DMS153 treated with DMSO at 0.1 percent for 48 hours (cell line): ENCODE results near the gene PRCP.
A peak's percentile ranks its signal among the peaks of the same experiment; 100 is the strongest.

ENCODE experiments used
- DNase-seq: peaks from one replicate; lab custom pipeline; 2025; ENCODE audit not compliant: unreplicated experiment; lab: John Stamatoyannopoulos, UW

Gene PRCP

GRCh38 chr11:82832983-82833382 lies 67.2 kb downstream of the PRCP start:
- DNase-seq, result no peak

GRCh38 chr11:82831364-82831763 lies 68.9 kb downstream of the PRCP start:
- DNase-seq, result no peak

GRCh38 chr11:82830746-82831145 lies 69.5 kb downstream of the PRCP start:
- no peak for DNase-seq

GRCh38 chr11:82829101-82829500 lies 71.1 kb downstream of the PRCP start:
- DNase-seq, result no peak

- no peak for DNase-seq
Observed at GRCh38 chr11:82828472-82828871, 71.8 kb downstream of the PRCP start.

- DNase-seq, result no peak
Observed at GRCh38 chr11:82826526-82826925, 73.7 kb downstream of the PRCP start.

GRCh38 chr11:82823647-82824619 lies 76.3 kb downstream of the PRCP start:
- DNase-seq, result peak; percentile 74

- DNase-seq, result peak; percentile 61
Observed at GRCh38 chr11:82818409-82819043, 81.7 kb downstream of the PRCP start.

- DNase-seq, result no peak
Observed at GRCh38 chr11:82815406-82815805, 84.8 kb downstream of the PRCP start.

GRCh38 chr11:82814379-82814778 lies 85.9 kb downstream of the PRCP start:
- DNase-seq, result no peak

GRCh38 chr11:82811369-82811768 lies 88.9 kb downstream of the PRCP start:
- no peak for DNase-seq

GRCh38 chr11:82810738-82811137 lies 89.5 kb downstream of the PRCP start:
- no peak for DNase-seq

- no peak for DNase-seq
Observed at GRCh38 chr11:82810326-82810725, 89.9 kb downstream of the PRCP start.

GRCh38 chr11:82807646-82808045 lies 92.6 kb downstream of the PRCP start:
- DNase-seq, result no peak

GRCh38 chr11:82802710-82803109 lies 97.5 kb downstream of the PRCP start:
- DNase-seq, result no peak

GRCh38 chr11:82796998-82797961 lies 103.0 kb downstream of the PRCP start:
- DNase-seq, result peak; percentile 13

- no peak for DNase-seq
Observed at GRCh38 chr11:82794490-82794889, 105.7 kb downstream of the PRCP start.

GRCh38 chr11:82792822-82793569 lies 107.2 kb downstream of the PRCP start:
- no peak for DNase-seq

- DNase-seq, result no peak
Observed at GRCh38 chr11:82792319-82792718, 107.9 kb downstream of the PRCP start.

- no peak for DNase-seq
Observed at GRCh38 chr11:82791779-82792178, 108.5 kb downstream of the PRCP start.
